Peyer's patch (tissue), 4 donors: Measurements from ENCODE around the gene ZC3H18. TPM values are rescaled to one million over a fixed set of nuclear protein-coding genes. Genes with fewer than 3 reads are reported as not detected.

ENCODE experiments used
- DNase-seq, 3 donors: peaks; one replicate each; pipeline ENCODE4 v3.0.0-alpha.2; 2017 to 2019
- H3K27ac ChIP-seq, 4 donors: fragments of 200-600 bp; sonication (generic); one replicate each; pipeline ENCODE4 v1.5.1; 2016 to 2019
- H3K27me3 ChIP-seq, 2 donors: fragments of 200-600 bp; sonication (generic); one replicate each; pipeline ENCODE4 v1.5.1; 2019
- H3K36me3 ChIP-seq, 3 donors: fragments of 200-600 bp; sonication (generic); one replicate each; pipeline ENCODE4 v1.5.1; 2016 to 2019
- H3K4me1 ChIP-seq, 4 donors: fragments of 200-600 bp; sonication (generic); one replicate each; pipeline ENCODE4 v1.5.1; 2016 to 2019
- H3K4me3 ChIP-seq, 4 donors: fragments of 200-600 bp; sonication (generic); 1 replicate in 3 of 4; 2 replicates in 1 of 4; pipeline ENCODE4 v1.5.1; 2016 to 2019; ENCODE audit warnings: mild to moderate bottlenecking in 1 of 4
- H3K9me3 ChIP-seq, 4 donors: fragments of 200-600 bp; sonication (generic); one replicate each; pipeline ENCODE4 v1.5.1; 2016 to 2019; ENCODE audit warnings: mild to moderate bottlenecking in 1 of 4
- CTCF ChIP-seq, 6 experiments: fragments of 450-650 bp in 4 of 6; fragments of 200-600 bp in 2 of 6; sonication (generic) in 1 of 6; IDR thresholded peaks; one replicate each; pipeline ENCODE4 v1.5.1; 2017 to 2019; ENCODE audit warnings: antibody characterized with exemption in 6 of 6, mild to moderate bottlenecking in 3 of 6, moderate library complexity in 1 of 6
- POLR2A ChIP-seq, 2 donors: fragments of 450-650 bp; IDR thresholded peaks; one replicate each; pipeline ENCODE4 v1.5.1; 2017; ENCODE audit warnings: antibody characterized with exemption in 2 of 2, mild to moderate bottlenecking in 2 of 2, moderate library complexity in 2 of 2
- total RNA-seq, 4 donors: library from RNA; depleted of rRNA; stranded (reverse); fragments of >200 nt; gene quantifications; one replicate each; pipeline ENCODE4 v1.1.0, GENCODE V29; 2016

Gene ZC3H18
- total RNA-seq, 4 donors from 2014 or later: 22.8 to 47.0 (median 32.9) TPM

- no peaks in the 10 kb centered on the region for H3K27me3 ChIP-seq
- TF ChIP-seq POLR2A (IDR thresholded peaks at IDR 0.05): no peak
- no peak for TF ChIP-seq CTCF (IDR thresholded peaks at IDR 0.05)
- H3K4me3 ChIP-seq: no peak overlapping the region
- peaks cover 0 to 48% (median 0%) of the 10 kb centered on the region in 3 donors for H3K36me3 ChIP-seq
- no peaks in the 10 kb centered on the region for H3K4me1 ChIP-seq
- no peaks in the 10 kb centered on the region for H3K9me3 ChIP-seq
- no peak overlapping the region for H3K27ac ChIP-seq
- no peak for DNase-seq
Measured at GRCh38 chr16:88593910-88594309, 23.7 kb downstream of the ZC3H18 start.

- no peak overlapping the region for H3K4me3 ChIP-seq
- no peak for DNase-seq
- no peak overlapping the region for H3K27ac ChIP-seq
- H3K4me1 ChIP-seq: no peaks in the 10 kb centered on the region
- TF ChIP-seq POLR2A (IDR thresholded peaks at IDR 0.05) (no peak), CTCF (IDR thresholded peaks at IDR 0.05) (no peak)
- no peaks in the 10 kb centered on the region for H3K27me3 ChIP-seq
- H3K9me3 ChIP-seq: no peaks in the 10 kb centered on the region
- H3K36me3 ChIP-seq: peaks cover 0 to 48% (median 0%) of the 10 kb centered on the region in 3 donors
Measured at GRCh38 chr16:88595101-88595500, 24.9 kb downstream of the ZC3H18 start.

GRCh38 chr16:88595921-88596320 lies 25.7 kb downstream of the ZC3H18 start:
- Histone ChIP-seq H3K4me3 (no peak overlapping the region), H3K4me1 (no peaks in the 10 kb centered on the region), H3K36me3 (peaks cover 0 to 49% (median 0%) of the 10 kb centered on the region in 3 donors), H3K27me3 (no peaks in the 10 kb centered on the region), H3K27ac (no peak overlapping the region), H3K9me3 (no peaks in the 10 kb centered on the region)
- DNase-seq: no peak
- TF ChIP-seq CTCF (IDR thresholded peaks at IDR 0.05): no peak
- no peak for TF ChIP-seq POLR2A (IDR thresholded peaks at IDR 0.05)

- DNase-seq: no peak
- no peaks in the 10 kb centered on the region for H3K4me1 ChIP-seq
- TF ChIP-seq CTCF (IDR thresholded peaks at IDR 0.05): no peak
- TF ChIP-seq POLR2A (IDR thresholded peaks at IDR 0.05): no peak
- H3K27ac ChIP-seq: no peak overlapping the region
- no peaks in the 10 kb centered on the region for H3K27me3 ChIP-seq
- H3K4me3 ChIP-seq: no peak overlapping the region
- H3K9me3 ChIP-seq: no peaks in the 10 kb centered on the region
- peaks cover 0 to 51% (median 0%) of the 10 kb centered on the region in 3 donors for H3K36me3 ChIP-seq
Measured at GRCh38 chr16:88596483-88596882, 26.3 kb downstream of the ZC3H18 start.

- no peaks in the 10 kb centered on the region for H3K4me1 ChIP-seq
- no peak overlapping the region for H3K27ac ChIP-seq
- H3K36me3 ChIP-seq: peaks cover 0 to 60% (median 0%) of the 10 kb centered on the region in 3 donors
- H3K27me3 ChIP-seq: no peaks in the 10 kb centered on the region
- no peaks in the 10 kb centered on the region for H3K9me3 ChIP-seq
- H3K4me3 ChIP-seq: no peak overlapping the region
- no peak for DNase-seq
- TF ChIP-seq CTCF (IDR thresholded peaks at IDR 0.05) (no peak), POLR2A (IDR thresholded peaks at IDR 0.05) (no peak)
Measured at GRCh38 chr16:88597856-88598491, 27.8 kb downstream of the ZC3H18 start.
